ENCODE data around the gene GPC6. TPM values are rescaled to one million over a fixed set of nuclear protein-coding genes. Genes with fewer than 3 reads are reported as not detected.

Gene GPC6
- total and polyA plus RNA-seq, 9 of the 15 experiments (the other 6 are each of a cell fraction or from before 2014, with no cell fraction given): under 0.01 to 0.20 (median 0.01) TPM; not detected in 4

- no peak for TF ChIP-seq PATZ1 (CRISPR knock-in tag; IDR thresholded peaks at IDR 0.05; ENCODE audit: borderline replicate concordance)
- TF ChIP-seq, protein P1, sequence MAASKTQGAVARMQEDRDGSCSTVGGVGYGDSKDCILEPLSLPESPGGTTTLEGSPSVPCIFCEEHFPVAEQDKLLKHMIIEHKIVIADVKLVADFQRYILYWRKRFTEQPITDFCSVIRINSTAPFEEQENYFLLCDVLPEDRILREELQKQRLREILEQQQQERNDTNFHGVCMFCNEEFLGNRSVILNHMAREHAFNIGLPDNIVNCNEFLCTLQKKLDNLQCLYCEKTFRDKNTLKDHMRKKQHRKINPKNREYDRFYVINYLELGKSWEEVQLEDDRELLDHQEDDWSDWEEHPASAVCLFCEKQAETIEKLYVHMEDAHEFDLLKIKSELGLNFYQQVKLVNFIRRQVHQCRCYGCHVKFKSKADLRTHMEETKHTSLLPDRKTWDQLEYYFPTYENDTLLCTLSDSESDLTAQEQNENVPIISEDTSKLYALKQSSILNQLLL (CRISPR knock-in tag; IDR thresholded peaks at IDR 0.05; ENCODE audit: borderline replicate concordance): no peak
- TF ChIP-seq, protein P2, sequence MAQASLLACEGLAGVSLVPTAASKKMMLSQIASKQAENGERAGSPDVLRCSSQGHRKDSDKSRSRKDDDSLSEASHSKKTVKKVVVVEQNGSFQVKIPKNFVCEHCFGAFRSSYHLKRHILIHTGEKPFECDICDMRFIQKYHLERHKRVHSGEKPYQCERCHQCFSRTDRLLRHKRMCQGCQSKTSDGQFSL (CRISPR knock-in tag; IDR thresholded peaks at IDR 0.05): no peak
- TF ChIP-seq, protein P2 (tag; IDR thresholded peaks at IDR 0.05): no peak
- TF ChIP-seq DMBX1 (CRISPR knock-in tag; IDR thresholded peaks at IDR 0.05; ENCODE audit: borderline replicate concordance): no peak
- TF ChIP-seq, protein P3, sequence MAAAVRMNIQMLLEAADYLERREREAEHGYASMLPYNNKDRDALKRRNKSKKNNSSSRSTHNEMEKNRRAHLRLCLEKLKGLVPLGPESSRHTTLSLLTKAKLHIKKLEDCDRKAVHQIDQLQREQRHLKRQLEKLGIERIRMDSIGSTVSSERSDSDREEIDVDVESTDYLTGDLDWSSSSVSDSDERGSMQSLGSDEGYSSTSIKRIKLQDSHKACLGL (CRISPR knock-in tag; IDR thresholded peaks at IDR 0.05; ENCODE audit: borderline replicate concordance, poor library complexity, severe bottlenecking): no peak
- TF ChIP-seq, protein P4, sequence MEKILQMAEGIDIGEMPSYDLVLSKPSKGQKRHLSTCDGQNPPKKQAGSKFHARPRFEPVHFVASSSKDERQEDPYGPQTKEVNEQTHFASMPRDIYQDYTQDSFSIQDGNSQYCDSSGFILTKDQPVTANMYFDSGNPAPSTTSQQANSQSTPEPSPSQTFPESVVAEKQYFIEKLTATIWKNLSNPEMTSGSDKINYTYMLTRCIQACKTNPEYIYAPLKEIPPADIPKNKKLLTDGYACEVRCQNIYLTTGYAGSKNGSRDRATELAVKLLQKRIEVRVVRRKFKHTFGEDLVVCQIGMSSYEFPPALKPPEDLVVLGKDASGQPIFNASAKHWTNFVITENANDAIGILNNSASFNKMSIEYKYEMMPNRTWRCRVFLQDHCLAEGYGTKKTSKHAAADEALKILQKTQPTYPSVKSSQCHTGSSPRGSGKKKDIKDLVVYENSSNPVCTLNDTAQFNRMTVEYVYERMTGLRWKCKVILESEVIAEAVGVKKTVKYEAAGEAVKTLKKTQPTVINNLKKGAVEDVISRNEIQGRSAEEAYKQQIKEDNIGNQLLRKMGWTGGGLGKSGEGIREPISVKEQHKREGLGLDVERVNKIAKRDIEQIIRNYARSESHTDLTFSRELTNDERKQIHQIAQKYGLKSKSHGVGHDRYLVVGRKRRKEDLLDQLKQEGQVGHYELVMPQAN (IDR thresholded peaks at IDR 0.05; ENCODE audit: borderline replicate concordance): no peak
These were observed 1124.8 kb downstream of the GPC6 start (continued) for GRCh38 chr13:94351292-94351990.
